Pancreas (tissue), 10 donors: ENCODE data around the gene ERC1. TPM values are rescaled to one million over a fixed set of nuclear protein-coding genes. Genes with fewer than 3 reads are reported as not detected.
A peak's percentile ranks its signal among the peaks of the same experiment; 100 is the strongest.

Experiments used
- ATAC-seq, 4 donors: fragments of 200-7000 bp; cut with Tn5 transposase; one replicate each; pipeline versions ENCODE4 v1.8.0 to v1.9.1; 2020; ENCODE audit warnings: mild to moderate bottlenecking in 4 of 4, moderate library complexity in 4 of 4
- DNase-seq, 6 donors: peaks; one replicate each; pipeline ENCODE4 v3.0.0-alpha.2; 2020
- FAIRE-seq: peaks from 2 replicates; lab custom pipeline; 2012; peaks lifted over from hg19 to GRCh38; lab: Jason Lieb, UNC
- H3K27ac ChIP-seq, 4 donors: fragments of 200-600 bp; sonication (generic); 1 replicate in 3 of 4; 2 replicates in 1 of 4; pipeline versions ENCODE4 v1.5.0 to v1.8.0; 2020
- H3K27me3 ChIP-seq, 4 donors: fragments of 200-600 bp; one replicate each; pipeline ENCODE4 v1.8.0; 2021
- H3K36me3 ChIP-seq, 3 donors: fragments of 200-600 bp; sonication (generic) in 1 of 3; one replicate each; pipeline versions ENCODE4 v1.5.0 to v1.8.0; 2020 to 2021
- H3K4me1 ChIP-seq, 3 donors: fragments of 200-600 bp; one replicate each; pipeline ENCODE4 v1.8.0; 2021
- H3K4me3 ChIP-seq, 4 donors: fragments of 200-600 bp; sonication (generic) in 2 of 4; one replicate each; pipeline versions ENCODE4 v1.5.0 to v1.8.0; 2020 to 2021
- H3K9me3 ChIP-seq, 4 donors: fragments of 200-600 bp; one replicate each; pipeline ENCODE4 v1.8.0; 2021
- WGBS, 2 donors: extraction: QIAGEN DNeasy Blood & Tissue Kit; methylation state at CpG; one replicate each; pipeline ENCODE4 v1.1.7; 2013; 5-methylcytosine and 5-hydroxymethylcytosine counted together
- intact Hi-C, 3 donors: fragments of 100-400 bp; cut with DNase I; formaldehyde crosslinking; loops; one replicate each; pipeline versions ENCODE4 v1.11.1 to v1.14.2; 2022
- polyA plus RNA-seq, 2 donors: library from polyadenylated mRNA; stranded (reverse); fragments of 200-250 nt; gene quantifications; one replicate each; pipeline ENCODE4 v1.2.3, GENCODE V29; 2013
- total RNA-seq, 6 donors: library from RNA; stranded (reverse); fragmentation: NEBNext Ultra II Directional in 4 of 6; extraction: Animal tissue kit (Norgen Biotek cat#: 25700) in 4 of 6; gene quantifications; one replicate each; pipeline versions ENCODE4 v1.2.1 to v1.2.4, GENCODE V29; 2021 to 2023
- TF ChIP-seq, protein P1 (sequence below), 4 donors: fragments of 200-600 bp; sonication (generic) in 3 of 4; IDR thresholded peaks; one replicate each; pipeline versions ENCODE4 v1.5.0 to v1.8.0; 2021; ENCODE audit warnings: antibody characterized with exemption in 4 of 4
- donor health status: healthy with polysubstance abuse.
- donor health status: DM: no; HTN: no; CAD: no; lungs with moderate emphysema.
- donor health status: DM: no; HTN: no; CAD: no.
- donor health status: control.
- donor health status: control.
- donor health status: Bipolar disorder and iron deficiency.
- donor health status: DM: yes; HTN: yes; CAD: no.
- donor health status: DM: no; HTN: no; CAD: no.
- donor health status: DM: no; HTN: no; CAD: no.
- donor health status: DM: yes; HTN: yes; CAD: no.

Gene ERC1
- total and polyA plus RNA-seq, 8 donors, result 4.1 to 41.4 (median 20.5) TPM

DNA sequence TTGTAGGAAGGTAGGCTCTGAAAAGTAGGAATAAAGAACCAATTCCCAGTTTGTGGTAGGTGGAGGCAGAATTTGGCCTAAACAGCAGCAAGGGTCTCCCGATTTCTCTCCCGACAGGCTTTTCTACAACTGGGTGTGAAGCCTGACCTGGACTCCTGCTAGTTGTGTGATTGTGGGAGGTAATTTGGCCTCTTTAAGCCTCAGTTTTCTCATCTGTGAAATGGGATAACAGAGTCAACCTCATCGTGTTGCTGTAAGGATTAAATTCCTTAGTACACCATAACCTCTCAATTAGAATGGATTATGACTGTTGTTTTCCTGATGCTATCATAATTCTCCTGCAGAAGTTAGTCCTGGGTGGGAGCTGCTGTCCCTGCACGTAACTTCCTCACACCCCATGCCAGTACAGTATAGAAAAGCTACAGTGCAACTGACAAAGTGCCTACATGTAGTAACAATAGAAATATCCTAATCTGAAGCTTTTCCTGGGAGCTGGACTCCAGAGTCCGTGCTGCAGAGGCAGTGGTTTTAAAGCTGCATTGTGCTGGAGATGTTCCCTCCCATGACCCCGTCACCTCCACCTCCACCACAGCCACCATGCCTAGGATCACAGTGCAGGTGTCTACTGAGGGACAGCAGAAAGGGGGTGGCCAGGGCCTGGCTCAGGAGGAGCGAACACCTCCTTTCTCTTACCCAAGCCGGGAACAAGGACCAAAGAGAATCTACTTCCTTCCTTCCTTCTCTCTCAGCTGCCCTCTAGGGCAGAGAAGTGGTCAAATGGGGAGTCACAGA, 526.9 kb downstream of the ERC1 start:
- no peak for DNase-seq
- 78 to 85% methylated on average over 8 of the region's 8 CpGs for WGBS, 2 donors
- intact Hi-C loops, result no loop called here
- TF ChIP-seq, protein P1, sequence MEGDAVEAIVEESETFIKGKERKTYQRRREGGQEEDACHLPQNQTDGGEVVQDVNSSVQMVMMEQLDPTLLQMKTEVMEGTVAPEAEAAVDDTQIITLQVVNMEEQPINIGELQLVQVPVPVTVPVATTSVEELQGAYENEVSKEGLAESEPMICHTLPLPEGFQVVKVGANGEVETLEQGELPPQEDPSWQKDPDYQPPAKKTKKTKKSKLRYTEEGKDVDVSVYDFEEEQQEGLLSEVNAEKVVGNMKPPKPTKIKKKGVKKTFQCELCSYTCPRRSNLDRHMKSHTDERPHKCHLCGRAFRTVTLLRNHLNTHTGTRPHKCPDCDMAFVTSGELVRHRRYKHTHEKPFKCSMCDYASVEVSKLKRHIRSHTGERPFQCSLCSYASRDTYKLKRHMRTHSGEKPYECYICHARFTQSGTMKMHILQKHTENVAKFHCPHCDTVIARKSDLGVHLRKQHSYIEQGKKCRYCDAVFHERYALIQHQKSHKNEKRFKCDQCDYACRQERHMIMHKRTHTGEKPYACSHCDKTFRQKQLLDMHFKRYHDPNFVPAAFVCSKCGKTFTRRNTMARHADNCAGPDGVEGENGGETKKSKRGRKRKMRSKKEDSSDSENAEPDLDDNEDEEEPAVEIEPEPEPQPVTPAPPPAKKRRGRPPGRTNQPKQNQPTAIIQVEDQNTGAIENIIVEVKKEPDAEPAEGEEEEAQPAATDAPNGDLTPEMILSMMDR (IDR thresholded peaks at IDR 0.05), result no peak
- Histone ChIP-seq H3K27me3 (no peaks in the 10 kb centered on the region), H3K4me1 (no peaks in the 10 kb centered on the region), H3K36me3 (no peaks in the 10 kb centered on the region), H3K9me3 (no peaks in the 10 kb centered on the region), H3K27ac (no peak overlapping the region), H3K4me3 (no peak overlapping the region)
- no peak for ATAC-seq
- no peak for FAIRE-seq

DNA sequence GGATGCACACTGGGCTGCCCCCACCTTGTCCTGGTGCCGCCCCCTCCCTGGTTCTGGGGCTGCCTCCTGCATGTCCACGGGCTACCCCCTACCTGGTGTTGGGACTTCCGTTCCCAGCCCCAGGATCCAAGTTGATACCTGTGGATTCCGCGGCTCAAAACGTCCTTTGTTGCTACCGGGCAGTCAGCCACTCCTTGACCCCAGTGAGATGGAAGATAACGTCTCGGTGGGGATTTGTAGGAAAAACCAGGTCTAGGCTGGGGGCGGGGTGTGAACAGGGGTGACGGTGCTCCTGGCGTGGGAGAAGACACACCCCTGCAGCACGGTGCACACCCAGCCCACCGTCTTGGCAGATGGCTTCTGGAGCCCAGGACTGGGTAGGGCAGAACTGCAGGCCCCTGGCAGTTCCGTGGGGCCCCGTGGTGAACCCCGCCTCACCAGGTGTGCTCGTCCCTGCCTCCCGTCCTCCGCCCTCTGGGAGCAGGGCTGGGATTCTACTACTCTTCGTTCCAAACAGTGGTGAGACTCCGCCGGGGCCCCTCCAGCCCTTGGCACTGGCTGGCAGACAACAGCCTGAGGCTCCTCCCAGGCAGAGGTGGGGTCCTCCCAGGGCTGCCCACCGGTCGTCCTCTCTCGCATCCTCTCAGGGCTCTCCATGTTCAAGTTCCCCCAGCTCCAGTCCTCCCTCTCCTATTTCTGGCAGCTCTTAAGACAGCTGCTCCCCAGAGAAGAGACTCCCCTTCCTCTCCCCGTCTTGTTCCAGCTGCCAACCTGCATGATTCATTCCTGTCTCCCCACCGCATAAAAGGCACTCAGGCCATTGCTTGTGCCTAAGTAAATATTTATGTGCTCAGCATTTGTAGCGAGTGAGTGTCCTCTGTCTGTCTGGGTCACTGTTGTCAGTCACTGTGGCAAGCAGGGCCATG, 527.8 kb downstream of the ERC1 start:
- intact Hi-C loops, result no loop called here
- FAIRE-seq (no peak), ATAC-seq (peak in 3 of 4 donors; percentile 26 to 60 (median 52)), DNase-seq (no peak)
- no peak overlapping the region for H3K27ac ChIP-seq
- WGBS, 2 donors, result 27 to 41% methylated on average over 28 to 29 of the region's 29 CpGs
- H3K9me3 ChIP-seq, result no peaks in the 10 kb centered on the region
- H3K36me3 ChIP-seq, result no peaks in the 10 kb centered on the region
- no peaks in the 10 kb centered on the region for H3K27me3 ChIP-seq
- H3K4me1 ChIP-seq, result no peaks in the 10 kb centered on the region
- TF ChIP-seq, protein P1 (IDR thresholded peaks at IDR 0.05), result no peak
- H3K4me3 ChIP-seq, result no peak overlapping the region

DNA sequence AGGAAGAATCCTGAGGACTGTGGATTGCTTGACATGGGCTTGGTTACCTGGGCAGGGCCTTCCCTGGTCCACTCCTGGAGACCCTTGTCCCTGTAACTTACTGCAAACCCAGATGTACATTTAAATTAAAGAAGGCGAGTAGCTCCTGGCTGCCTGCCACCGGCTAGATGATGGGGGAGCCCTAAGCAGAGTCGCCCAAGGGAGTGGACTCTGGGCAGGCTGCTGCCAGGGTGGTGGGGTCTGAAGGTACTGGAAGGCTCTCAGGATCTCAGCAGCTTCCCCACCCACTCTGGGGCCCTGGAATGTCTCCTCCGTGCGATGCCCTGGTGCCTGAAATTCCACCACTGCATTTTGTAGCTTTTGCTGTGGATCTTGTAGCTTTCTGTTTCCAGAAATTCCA, 528.6 kb downstream of the ERC1 start:
- Histone ChIP-seq H3K27ac (no peak overlapping the region), H3K36me3 (no peaks in the 10 kb centered on the region), H3K4me1 (no peaks in the 10 kb centered on the region), H3K27me3 (no peaks in the 10 kb centered on the region), H3K9me3 (no peaks in the 10 kb centered on the region), H3K4me3 (no peak overlapping the region)
- intact Hi-C loops, result no loop called here
- no peak for ATAC-seq
- no peak for FAIRE-seq
- DNase-seq, result no peak
- TF ChIP-seq, protein P1 (IDR thresholded peaks at IDR 0.05), result no peak
- 56 to 69% methylated on average over 5 of the region's 5 CpGs for WGBS, 2 donors

DNA sequence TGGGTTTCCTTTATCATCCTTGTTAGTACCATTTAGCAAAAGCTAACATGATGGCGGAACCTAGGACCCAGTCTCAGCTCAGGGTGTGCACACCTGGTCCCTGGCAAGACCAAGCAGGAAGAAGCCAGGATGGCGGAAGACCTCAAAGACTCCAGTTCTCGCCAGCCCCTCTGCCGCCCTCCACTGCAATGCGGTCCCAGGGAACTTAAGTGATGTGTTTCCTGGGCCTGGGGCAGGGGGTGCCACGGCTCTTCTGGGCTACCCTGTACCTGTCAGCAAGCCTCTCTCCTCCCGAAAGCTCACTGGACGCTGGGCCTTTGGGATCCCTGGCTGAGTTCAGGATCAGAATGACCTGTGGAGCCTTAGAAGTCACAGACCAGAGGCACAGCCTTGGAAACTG, 532.0 kb downstream of the ERC1 start:
- Histone ChIP-seq H3K4me1 (no peaks in the 10 kb centered on the region), H3K9me3 (no peaks in the 10 kb centered on the region), H3K27me3 (no peaks in the 10 kb centered on the region), H3K36me3 (no peaks in the 10 kb centered on the region), H3K27ac (no peak overlapping the region), H3K4me3 (no peak overlapping the region)
- no peak for DNase-seq
- ATAC-seq, result no peak
- no peak for FAIRE-seq
- TF ChIP-seq, protein P1 (IDR thresholded peaks at IDR 0.05), result no peak
- intact Hi-C loops, result no loop called here
- 85 to 86% methylated on average over 8 of the region's 8 CpGs for WGBS, 2 donors
